Osteoblast (primary cell): ENCODE measurements around the gene OR7A5. TPM values are rescaled to one million over a fixed set of nuclear protein-coding genes. Genes with fewer than 3 reads are reported as not detected.

Experiments
- DNase-seq: peaks from one replicate; pipeline ENCODE4 v3.0.0; 2011; ENCODE audit warnings: low spot score, mixed read lengths; ENCODE audit not compliant: insufficient read length; ENCODE audit errors: missing footprints
- H2AFZ ChIP-seq: 2 replicates; pipeline ENCODE4 v1.6.0; 2011; ENCODE audit warnings: mild to moderate bottlenecking, low read length
- H3K27ac ChIP-seq: 2 replicates; pipeline ENCODE4 v1.5.1; 2011; ENCODE audit warnings: mild to moderate bottlenecking, low read depth, low read length, moderate library complexity
- H3K27me3 ChIP-seq: 2 replicates; pipeline ENCODE4 v1.6.0; 2012; ENCODE audit warnings: mild to moderate bottlenecking, control low read depth, inconsistent platforms, low read length, moderate library complexity; ENCODE audit not compliant: insufficient read depth
- H3K36me3 ChIP-seq: 2 replicates; pipeline ENCODE4 v1.5.1; 2011; ENCODE audit warnings: mild to moderate bottlenecking, low read length, control low read depth, moderate library complexity; ENCODE audit not compliant: insufficient read depth
- H3K4me1 ChIP-seq: 2 replicates; pipeline ENCODE4 v1.5.1; 2011; ENCODE audit warnings: mild to moderate bottlenecking, low read length, control low read depth, moderate library complexity; ENCODE audit not compliant: insufficient read depth
- H3K4me2 ChIP-seq: 2 replicates; pipeline ENCODE4 v1.6.0; 2011; ENCODE audit warnings: mild to moderate bottlenecking, low read length; ENCODE audit not compliant: insufficient read depth
- H3K4me3 ChIP-seq: fragments of 200-600 bp; sonication (generic); 3 replicates; pipeline ENCODE4 v1.5.1; 2012; ENCODE audit warnings: mild to moderate bottlenecking, low read length, inconsistent platforms; ENCODE audit not compliant: insufficient read depth
- H3K79me2 ChIP-seq: 2 replicates; pipeline ENCODE4 v1.6.0; 2012; ENCODE audit warnings: mild to moderate bottlenecking, low read length, control low read depth, inconsistent platforms; ENCODE audit not compliant: insufficient read depth
- H3K9me3 ChIP-seq: 2 replicates; pipeline ENCODE4 v1.5.1; 2011; ENCODE audit warnings: low read depth, low read length, control low read depth
- H4K20me1 ChIP-seq: 2 replicates; pipeline ENCODE4 v1.6.0; 2012; ENCODE audit warnings: mild to moderate bottlenecking, low read length, control low read depth; ENCODE audit not compliant: insufficient read depth
- total RNA-seq: library from RNA; depleted of rRNA; stranded (reverse); fragments of >200 nt; gene quantifications from 2 replicates; pipeline ENCODE4 v1.2.3, GENCODE V29; 2012
- TF ChIP-seq, protein P1 (sequence below): IDR thresholded peaks from 2 replicates; pipeline ENCODE4 v1.5.1; 2011; ENCODE audit warnings: mild to moderate bottlenecking, low read depth, low read length, moderate library complexity; ENCODE audit errors: extremely low read depth

The OR7A5 gene
- not detected in 2 replicates for total RNA-seq

DNA sequence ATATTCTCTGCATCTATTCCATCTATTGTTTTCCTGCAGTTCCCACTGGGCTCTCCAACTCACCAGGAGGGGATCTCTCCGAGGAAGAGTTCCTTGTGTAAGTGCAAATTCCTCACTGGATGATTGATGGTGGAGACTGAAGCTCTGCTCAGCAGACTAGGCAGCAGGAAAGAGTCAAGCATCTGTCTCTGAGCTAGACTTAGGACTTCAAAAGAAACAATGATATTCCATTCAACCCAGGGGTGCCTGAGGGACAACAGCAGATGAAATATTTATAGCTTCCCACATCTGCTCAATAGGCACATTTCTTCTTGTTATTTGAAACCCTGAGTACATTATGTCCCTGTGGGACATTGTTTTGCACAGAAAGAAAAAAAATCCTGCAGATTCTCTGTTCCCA, at the start of gene OR7A5, which contains the start of gene OR7C1:
Gene OR7A5, minus strand, starts transcription at position 175 of the 400 bp plus-strand sequence. CDS start 6,944 bp downstream, outside the sequence.
Gene OR7C1, minus strand, starts transcription at position 175 of the 400 bp plus-strand sequence. CDS start 35,049 bp downstream, outside the sequence.
- no peaks in the 10 kb centered on the region for H3K9me3 ChIP-seq
- H3K4me2 ChIP-seq: no peak within 1 kb of the TSS
- no peak within 1 kb of the TSS for H3K4me3 ChIP-seq
- no peaks in the 10 kb centered on the region for H3K36me3 ChIP-seq
- no peaks in the 10 kb centered on the region for H3K4me1 ChIP-seq
- H4K20me1 ChIP-seq: no peaks in the 10 kb centered on the region
- TF ChIP-seq, protein P1, sequence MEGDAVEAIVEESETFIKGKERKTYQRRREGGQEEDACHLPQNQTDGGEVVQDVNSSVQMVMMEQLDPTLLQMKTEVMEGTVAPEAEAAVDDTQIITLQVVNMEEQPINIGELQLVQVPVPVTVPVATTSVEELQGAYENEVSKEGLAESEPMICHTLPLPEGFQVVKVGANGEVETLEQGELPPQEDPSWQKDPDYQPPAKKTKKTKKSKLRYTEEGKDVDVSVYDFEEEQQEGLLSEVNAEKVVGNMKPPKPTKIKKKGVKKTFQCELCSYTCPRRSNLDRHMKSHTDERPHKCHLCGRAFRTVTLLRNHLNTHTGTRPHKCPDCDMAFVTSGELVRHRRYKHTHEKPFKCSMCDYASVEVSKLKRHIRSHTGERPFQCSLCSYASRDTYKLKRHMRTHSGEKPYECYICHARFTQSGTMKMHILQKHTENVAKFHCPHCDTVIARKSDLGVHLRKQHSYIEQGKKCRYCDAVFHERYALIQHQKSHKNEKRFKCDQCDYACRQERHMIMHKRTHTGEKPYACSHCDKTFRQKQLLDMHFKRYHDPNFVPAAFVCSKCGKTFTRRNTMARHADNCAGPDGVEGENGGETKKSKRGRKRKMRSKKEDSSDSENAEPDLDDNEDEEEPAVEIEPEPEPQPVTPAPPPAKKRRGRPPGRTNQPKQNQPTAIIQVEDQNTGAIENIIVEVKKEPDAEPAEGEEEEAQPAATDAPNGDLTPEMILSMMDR: no peak
- H3K27me3 ChIP-seq: no peaks in the 10 kb centered on the region
- no peak within 1 kb of the TSS for H3K27ac ChIP-seq
- no peaks in the 10 kb centered on the region for H3K79me2 ChIP-seq
- H2AFZ ChIP-seq: no peak within 1 kb of the TSS
- no peak for DNase-seq

- Histone ChIP-seq H3K9me3 (no peaks in the 10 kb centered on the region), H3K4me1 (no peaks in the 10 kb centered on the region), H3K27ac (no peak overlapping the region), H3K4me3 (no peak overlapping the region), H2AFZ (no peak overlapping the region), H4K20me1 (no peaks in the 10 kb centered on the region), H3K27me3 (peaks cover 8% of the 10 kb centered on the region), H3K4me2 (no peak overlapping the region), H3K36me3 (no peaks in the 10 kb centered on the region), H3K79me2 (no peaks in the 10 kb centered on the region)
- DNase-seq: no peak
- TF ChIP-seq, protein P1: peak; percentile 57
These were observed 36.7 kb upstream of the OR7A5 start for GRCh38 chr19:14871619-14872230.

DNA sequence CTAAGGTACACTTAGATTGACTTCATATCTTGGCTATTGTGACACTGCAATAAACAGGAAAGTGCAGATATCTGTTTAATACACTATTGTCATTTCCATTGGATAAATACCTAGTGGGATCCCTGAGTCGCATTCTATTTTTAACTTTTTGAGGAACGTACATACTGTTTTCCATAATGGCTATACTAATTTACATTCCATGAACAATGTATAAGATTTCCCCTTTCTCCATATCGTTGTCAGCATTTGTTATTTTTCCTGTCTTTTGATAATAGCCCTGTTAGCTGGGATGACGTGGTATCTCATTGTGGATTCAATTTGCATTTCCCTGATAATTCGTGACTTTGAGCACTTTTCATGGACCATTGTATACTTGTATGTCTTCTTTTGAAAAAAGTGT, 33.5 kb upstream of the OR7A5 start:
- Histone ChIP-seq H3K4me3 (no peak overlapping the region), H3K4me2 (no peak overlapping the region), H3K36me3 (no peaks in the 10 kb centered on the region), H3K27ac (no peak overlapping the region), H4K20me1 (no peaks in the 10 kb centered on the region), H3K79me2 (no peaks in the 10 kb centered on the region), H3K4me1 (no peaks in the 10 kb centered on the region), H3K9me3 (no peaks in the 10 kb centered on the region), H3K27me3 (peaks cover 8% of the 10 kb centered on the region), H2AFZ (no peak overlapping the region)
- TF ChIP-seq, protein P1: no peak
- DNase-seq: no peak

DNA sequence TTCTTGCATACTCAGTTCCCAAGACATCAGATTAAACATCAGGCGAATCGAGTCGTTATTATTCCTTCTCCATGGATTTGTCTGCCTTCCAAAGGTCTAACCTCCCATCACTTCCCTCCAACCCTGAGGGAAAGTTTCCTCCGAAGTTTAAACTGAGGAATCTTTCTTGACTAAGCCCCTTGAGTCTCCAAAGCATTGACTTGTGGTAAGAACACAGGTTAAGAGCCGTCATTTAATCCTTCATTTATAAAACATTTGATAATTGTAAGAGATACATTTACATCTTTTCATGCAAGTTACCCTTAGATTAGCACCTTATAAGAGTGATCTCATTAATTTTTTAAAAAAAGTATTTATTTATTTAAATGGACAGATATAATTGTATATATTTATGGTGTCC, 13.8 kb upstream of the OR7A5 start, which contains the start of gene OR7A10:
Gene OR7A10, minus strand, starts transcription at position 101 of the 400 bp plus-strand sequence. CDS start 7,045 bp downstream, outside the sequence.
- Histone ChIP-seq H4K20me1 (no peaks in the 10 kb centered on the region), H3K27ac (no peak within 1 kb of the TSS), H3K4me1 (no peaks in the 10 kb centered on the region), H3K36me3 (no peaks in the 10 kb centered on the region), H3K9me3 (no peaks in the 10 kb centered on the region), H2AFZ (no peak within 1 kb of the TSS), H3K27me3 (no peaks in the 10 kb centered on the region), H3K79me2 (no peaks in the 10 kb centered on the region), H3K4me3 (no peak within 1 kb of the TSS), H3K4me2 (no peak within 1 kb of the TSS)
- TF ChIP-seq, protein P1: no peak
- DNase-seq: no peak
